Calu3 (cell line): ENCODE data around the gene ADAM15. TPM values are rescaled to one million over a fixed set of nuclear protein-coding genes. Genes with fewer than 3 reads are reported as not detected.

ENCODE experiments used
- BruUV-seq: library from RNA; stranded (reverse); fragments of 400-500 nt; replicated peaks from 2 replicates; lab custom pipeline; 2021; lab: Mats Ljungman, UMichigan
- CTCF ChIA-PET: fragments of 300-600 bp; sonication (Branson Sonifier 250); formaldehyde crosslinking; loops from one replicate; lab custom pipeline; 2022; ENCODE audit warnings: antibody characterized with exemption; lab: Charles Lee
- DNase-seq: peaks from one replicate; pipeline ENCODE4 v3.0.0; 2022
- H3K27ac Mint-ChIP-seq: one replicate; pipeline ENCODE4 v1.8.0; 2022; ENCODE audit warnings: mixed read lengths; ENCODE audit not compliant: unreplicated experiment
- H3K27me3 Mint-ChIP-seq: one replicate; pipeline ENCODE4 v1.8.0; 2022; ENCODE audit warnings: mixed read lengths; ENCODE audit not compliant: unreplicated experiment
- H3K36me3 Mint-ChIP-seq: one replicate; pipeline ENCODE4 v1.8.0; 2022; ENCODE audit warnings: mild to moderate bottlenecking, moderate library complexity, mixed read lengths; ENCODE audit not compliant: insufficient read depth, unreplicated experiment
- H3K4me1 Mint-ChIP-seq: one replicate; pipeline ENCODE4 v1.8.0; 2022; ENCODE audit warnings: mild to moderate bottlenecking, low read depth, mixed read lengths; ENCODE audit not compliant: unreplicated experiment
- H3K4me3 Mint-ChIP-seq: one replicate; pipeline ENCODE4 v1.8.0; 2022; ENCODE audit warnings: mild to moderate bottlenecking, low read depth, moderate library complexity, mixed read lengths; ENCODE audit not compliant: unreplicated experiment
- H3K9me3 Mint-ChIP-seq: one replicate; pipeline ENCODE4 v1.8.0; 2022; ENCODE audit warnings: low read depth, mixed read lengths; ENCODE audit not compliant: unreplicated experiment
- intact Hi-C: fragments of 100-400 bp; cut with micrococcal nuclease; formaldehyde crosslinking; loops from one replicate; pipeline ENCODE4 v1.10.0; 2022; ENCODE audit not compliant: unreplicated experiment
- total RNA-seq: library from RNA; stranded (reverse); gene quantifications from 2 replicates; pipeline ENCODE4 v1.2.3, GENCODE V29; 2022
- TF ChIP-seq, protein P1 (sequence below): fragments of 200-600 bp; IDR thresholded peaks from one replicate; pipeline ENCODE4 v1.8.0; 2022; ENCODE audit warnings: antibody characterized with exemption; ENCODE audit not compliant: unreplicated experiment

Gene ADAM15
- total RNA-seq, 1 experiment from 2014 or later = 99.1 TPM

DNA sequence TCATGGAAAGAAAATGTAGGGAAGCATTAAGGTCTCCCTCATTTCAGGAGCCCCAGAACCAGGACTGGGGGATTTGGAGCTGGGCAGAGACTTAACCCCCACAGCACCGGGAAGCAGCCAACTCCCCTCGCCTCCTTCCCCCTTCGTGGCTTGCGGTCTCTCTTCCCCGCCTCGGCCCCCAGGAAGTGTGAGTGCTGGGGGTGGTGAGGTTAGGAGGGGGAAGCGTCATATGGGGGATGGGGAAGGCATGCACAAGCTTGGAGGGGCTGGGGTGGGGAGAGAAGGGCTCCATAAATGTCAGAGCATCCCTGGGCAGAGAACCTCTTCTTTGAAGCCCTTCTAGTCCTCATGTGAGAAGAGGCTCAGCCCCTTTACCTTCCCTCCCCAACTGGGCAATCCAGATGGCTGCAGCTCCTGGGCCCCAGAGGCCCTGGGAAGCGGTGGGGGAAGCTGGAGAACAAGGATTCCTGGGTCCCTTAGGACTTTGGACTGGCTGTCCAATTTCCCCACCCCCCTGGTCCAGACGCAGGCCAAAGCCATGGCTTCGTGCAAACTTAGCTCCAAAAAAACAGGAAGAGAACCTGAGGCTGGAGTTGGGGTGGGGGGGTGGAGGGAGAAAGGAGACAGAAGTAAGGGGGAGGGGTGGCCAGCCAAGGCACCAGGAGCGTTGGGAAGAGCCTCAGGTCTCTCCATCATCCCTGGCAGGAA is 40.8 kb upstream of the ADAM15 start:
- Mint-ChIP-seq H3K27me3 (no peaks in the 10 kb centered on the region), H3K4me3 (no peak overlapping the region), H3K36me3 (peaks cover 11% of the 10 kb centered on the region), H3K4me1 (peaks cover 31% of the 10 kb centered on the region), H3K9me3 (no peaks in the 10 kb centered on the region), H3K27ac (no peak overlapping the region)
- TF ChIP-seq, protein P1, sequence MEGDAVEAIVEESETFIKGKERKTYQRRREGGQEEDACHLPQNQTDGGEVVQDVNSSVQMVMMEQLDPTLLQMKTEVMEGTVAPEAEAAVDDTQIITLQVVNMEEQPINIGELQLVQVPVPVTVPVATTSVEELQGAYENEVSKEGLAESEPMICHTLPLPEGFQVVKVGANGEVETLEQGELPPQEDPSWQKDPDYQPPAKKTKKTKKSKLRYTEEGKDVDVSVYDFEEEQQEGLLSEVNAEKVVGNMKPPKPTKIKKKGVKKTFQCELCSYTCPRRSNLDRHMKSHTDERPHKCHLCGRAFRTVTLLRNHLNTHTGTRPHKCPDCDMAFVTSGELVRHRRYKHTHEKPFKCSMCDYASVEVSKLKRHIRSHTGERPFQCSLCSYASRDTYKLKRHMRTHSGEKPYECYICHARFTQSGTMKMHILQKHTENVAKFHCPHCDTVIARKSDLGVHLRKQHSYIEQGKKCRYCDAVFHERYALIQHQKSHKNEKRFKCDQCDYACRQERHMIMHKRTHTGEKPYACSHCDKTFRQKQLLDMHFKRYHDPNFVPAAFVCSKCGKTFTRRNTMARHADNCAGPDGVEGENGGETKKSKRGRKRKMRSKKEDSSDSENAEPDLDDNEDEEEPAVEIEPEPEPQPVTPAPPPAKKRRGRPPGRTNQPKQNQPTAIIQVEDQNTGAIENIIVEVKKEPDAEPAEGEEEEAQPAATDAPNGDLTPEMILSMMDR = no peak
- BruUV-seq = no TSS peak
- intact Hi-C loops = no loop called here
- no peak for DNase-seq
- CTCF ChIA-PET = interaction anchor here (0.7 to 0.8 kb wide), 2 partner anchors 9 kb away, joined by 3 read pairs; no protein-coding TSS in a partner anchor

DNA sequence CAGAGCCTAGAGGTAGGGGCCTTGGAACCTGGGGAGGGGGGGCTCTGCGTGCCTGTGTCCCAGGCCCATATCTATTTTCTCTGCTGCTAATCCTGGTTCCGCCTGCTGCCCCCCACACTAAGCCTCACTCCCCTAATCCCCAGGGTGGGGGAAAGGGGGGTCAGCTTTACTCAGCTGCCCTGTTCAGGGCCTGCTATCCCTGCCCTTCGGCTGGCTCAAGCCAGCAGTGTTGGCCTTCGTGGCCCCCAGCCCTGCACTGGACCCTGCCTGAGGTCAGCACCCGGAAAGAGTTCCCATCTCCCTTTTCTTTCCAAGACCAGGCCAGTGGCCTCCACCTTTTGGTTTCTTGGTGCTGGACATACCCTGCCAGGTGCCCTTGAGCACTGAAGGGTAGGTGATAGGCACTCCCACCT is 40.1 kb upstream of the ADAM15 start:
- Mint-ChIP-seq H3K4me3 (no peak overlapping the region), H3K27ac (no peak overlapping the region), H3K36me3 (peaks cover 17% of the 10 kb centered on the region), H3K4me1 (peaks cover 25% of the 10 kb centered on the region), H3K9me3 (no peaks in the 10 kb centered on the region), H3K27me3 (no peaks in the 10 kb centered on the region)
- BruUV-seq = no TSS peak
- CTCF ChIA-PET = no interaction called here
- intact Hi-C loops = no loop called here
- DNase-seq = no peak
- TF ChIP-seq, protein P1 = no peak

DNA sequence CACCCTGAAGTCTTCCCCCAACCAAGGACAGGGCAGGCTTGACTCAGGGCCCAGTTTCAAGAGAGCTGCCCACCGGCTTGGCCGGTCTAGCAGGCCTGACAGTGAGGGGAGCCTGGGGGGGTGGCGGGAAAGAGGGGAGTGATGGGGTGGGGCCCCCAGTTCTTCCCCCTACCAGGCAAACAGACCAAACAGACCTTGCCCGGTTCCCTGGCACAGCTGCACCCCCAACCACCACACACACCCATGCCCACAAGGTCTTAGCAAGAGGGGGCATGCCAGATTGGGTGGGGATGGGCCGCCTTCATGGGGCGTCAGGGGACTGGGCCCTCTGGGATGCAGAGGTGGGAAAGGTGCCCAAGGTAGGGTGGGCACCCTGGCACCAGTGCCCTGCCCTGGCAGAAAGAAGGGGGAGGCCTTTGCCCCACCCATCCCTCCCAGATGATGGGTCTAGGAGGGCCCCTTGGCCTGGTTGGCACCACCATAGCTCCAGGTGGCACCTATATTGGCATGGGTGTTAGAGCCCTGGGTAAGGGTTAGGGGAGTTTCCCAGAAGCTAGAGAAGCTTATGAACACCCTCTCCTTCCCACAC is 39.6 kb upstream of the ADAM15 start:
- Mint-ChIP-seq H3K36me3 (peaks cover 22% of the 10 kb centered on the region), H3K4me3 (no peak overlapping the region), H3K4me1 (peaks cover 20% of the 10 kb centered on the region), H3K9me3 (no peaks in the 10 kb centered on the region), H3K27ac (no peak overlapping the region), H3K27me3 (no peaks in the 10 kb centered on the region)
- CTCF ChIA-PET = interaction anchor here (0.7 kb wide), 1 partner anchor 38 kb away, joined by 14 read pairs; no protein-coding TSS in a partner anchor
- BruUV-seq = no TSS peak
- TF ChIP-seq, protein P1 = no peak
- intact Hi-C loops = no loop called here
- DNase-seq = no peak

DNA sequence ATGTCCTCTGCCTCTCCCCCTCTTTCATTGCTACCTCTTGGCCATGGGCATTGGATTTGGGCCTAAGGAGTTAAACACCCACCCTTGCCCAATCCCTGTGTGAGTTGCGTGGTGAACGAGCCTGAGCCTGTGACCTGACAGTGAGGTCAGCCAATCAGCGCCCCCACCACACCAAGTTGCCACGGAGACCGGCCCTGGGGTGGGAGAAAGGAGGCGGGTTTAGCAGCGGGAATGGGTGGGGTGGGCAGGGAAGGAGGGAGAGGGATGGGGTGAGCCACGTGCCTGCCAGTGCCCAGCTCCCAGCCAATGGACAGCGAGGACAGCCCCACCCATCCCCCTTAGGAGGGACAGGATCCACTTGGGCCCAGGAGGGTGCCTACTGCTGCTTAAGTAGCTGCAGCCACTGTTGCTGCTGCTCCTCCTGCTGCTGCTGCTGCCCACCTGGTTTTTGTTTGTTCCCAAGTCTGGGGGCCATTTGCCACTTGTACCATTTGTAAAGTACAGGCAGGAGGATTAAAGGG is 39.0 kb upstream of the ADAM15 start:
- Mint-ChIP-seq H3K36me3 (peaks cover 28% of the 10 kb centered on the region), H3K4me3 (no peak overlapping the region), H3K27me3 (no peaks in the 10 kb centered on the region), H3K4me1 (peaks cover 14% of the 10 kb centered on the region), H3K9me3 (no peaks in the 10 kb centered on the region), H3K27ac (no peak overlapping the region)
- CTCF ChIA-PET = interaction anchor here (0.7 kb wide), 1 partner anchor 38 kb away, joined by 14 read pairs; no protein-coding TSS in a partner anchor
- intact Hi-C loops = no loop called here
- no TSS peak for BruUV-seq
- DNase-seq = no peak
- TF ChIP-seq, protein P1 = no peak
